ENCODE results near the gene OR5AP2. TPM values are rescaled to one million over a fixed set of nuclear protein-coding genes. Genes with fewer than 3 reads are reported as not detected.

OR5AP2 gene
- total and polyA plus RNA-seq, 9 of the 15 experiments (the other 6 are each of a cell fraction or from before 2014, with no cell fraction given) = not detected

- TF ChIP-seq FOXA3 (CRISPR knock-in tag; conservative IDR thresholded peaks at IDR 0.05 in 1 of 2, IDR thresholded peaks at IDR 0.05 in 1 of 2) = no peak
- TF ChIP-seq ZNF398 (CRISPR knock-in tag; IDR thresholded peaks at IDR 0.05) = no peak
- no peak for TF ChIP-seq SRSF7 (optimal IDR thresholded peaks at IDR 0.05; ENCODE audit: low read depth, low read length)
- no peak for TF ChIP-seq MTF1 (CRISPR knock-in tag; IDR thresholded peaks at IDR 0.05; ENCODE audit: borderline replicate concordance)
- TF ChIP-seq, protein P1, sequence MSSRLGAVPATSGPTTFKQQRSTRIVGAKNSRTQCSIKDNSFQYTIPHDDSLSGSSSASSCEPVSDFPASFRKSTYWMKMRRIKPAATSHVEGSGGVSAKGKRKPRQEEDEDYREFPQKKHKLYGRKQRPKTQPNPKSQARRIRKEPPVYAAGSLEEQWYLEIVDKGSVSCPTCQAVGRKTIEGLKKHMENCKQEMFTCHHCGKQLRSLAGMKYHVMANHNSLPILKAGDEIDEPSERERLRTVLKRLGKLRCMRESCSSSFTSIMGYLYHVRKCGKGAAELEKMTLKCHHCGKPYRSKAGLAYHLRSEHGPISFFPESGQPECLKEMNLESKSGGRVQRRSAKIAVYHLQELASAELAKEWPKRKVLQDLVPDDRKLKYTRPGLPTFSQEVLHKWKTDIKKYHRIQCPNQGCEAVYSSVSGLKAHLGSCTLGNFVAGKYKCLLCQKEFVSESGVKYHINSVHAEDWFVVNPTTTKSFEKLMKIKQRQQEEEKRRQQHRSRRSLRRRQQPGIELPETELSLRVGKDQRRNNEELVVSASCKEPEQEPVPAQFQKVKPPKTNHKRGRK (tag; IDR thresholded peaks at IDR 0.05) = no peak
These were observed 4.7 kb downstream of the OR5AP2 start (continued) for GRCh38 chr11:56637500-56637899.

GRCh38 chr11:56636861-56637260 lies 5.4 kb downstream of the OR5AP2 start:
- Histone ChIP-seq H4K20me1 (replicated peaks; ENCODE audit: control insufficient read depth, insufficient read depth, low read length) (no peaks in the 10 kb centered on the region), H3K4me2 (ENCODE audit: insufficient read depth, low read length) (no peak overlapping the region), H3K27me3 (ENCODE audit: control insufficient read depth in 2 of 2, insufficient read depth in 2 of 2, low read length in 2 of 2) (no peaks in the 10 kb centered on the region), H3K4me1 (replicated peaks in 1 of 2; ENCODE audit: control insufficient read depth in 2 of 2, insufficient read depth in 2 of 2, low read length in 2 of 2) (no peaks in the 10 kb centered on the region), H3K9me3 (replicated peaks; ENCODE audit: control insufficient read depth, insufficient read depth, low read depth, low read length) (no peaks in the 10 kb centered on the region), H3K36me3 (ENCODE audit: control insufficient read depth, insufficient read depth, low read length) (no peaks in the 10 kb centered on the region), H3K79me2 (ENCODE audit: control insufficient read depth, insufficient read depth, low read length) (no peaks in the 10 kb centered on the region), H3K9ac (ENCODE audit: insufficient read depth in 1 of 2, low read depth in 2 of 2, low read length in 2 of 2) (no peak overlapping the region), H2AFZ (ENCODE audit: low read depth, low read length) (no peak overlapping the region), H3K4me3 (no peak overlapping the region), H3K9me1 (ENCODE audit: control insufficient read depth, insufficient read depth, low read length) (no peaks in the 10 kb centered on the region), H3K27ac (ENCODE audit: extremely low read depth, low read depth, low read length) (no peak overlapping the region)
- in situ Hi-C loops (cut with MboI) (no loop called here), intact Hi-C loops (cut with micrococcal nuclease) (no loop called here)
- BruUV-seq (replicated peaks) = no TSS peak
- CTCF ChIA-PET (ENCODE audit: low intra/inter-chr PET ratio) = no interaction called here
- DNase-seq (ENCODE audit: extremely low read depth in 1 of 4, low spot score in 3 of 4) (no peak), ATAC-seq (no peak), FAIRE-seq (no peak)
- POLR2A ChIA-PET = no interaction called here
- 3% methylated on average over 2 of the region's 2 CpGs for WGBS (ENCODE audit: insufficient coverage, low coverage, missing lambda C conversion rate)
- no peak for TF ChIP-seq E2F6 (IDR thresholded peaks at IDR 0.05; ENCODE audit: borderline replicate concordance in 1 of 2, extremely low read depth in 1 of 2, insufficient read depth in 1 of 2, insufficient read length in 1 of 2, low read depth in 1 of 2, low read length in 1 of 2, poor library complexity in 1 of 2, severe bottlenecking in 1 of 2)
- TF ChIP-seq ZNF780A (CRISPR knock-in tag; IDR thresholded peaks at IDR 0.05) = no peak
- no peak for TF ChIP-seq CXXC5 (CRISPR knock-in tag; IDR thresholded peaks at IDR 0.05)
- no peak for TF ChIP-seq ZNF592 (IDR thresholded peaks at IDR 0.05)
- no peak for TF ChIP-seq FOXK2 (conservative IDR thresholded peaks at IDR 0.05 in 1 of 2, IDR thresholded peaks at IDR 0.05 in 1 of 2; ENCODE audit: low read depth in 2 of 2)
- TF ChIP-seq SAFB2 (IDR thresholded peaks at IDR 0.05; ENCODE audit: borderline replicate concordance, low read depth, low read length, severe bottlenecking) = no peak

All from K562 (cell line).